Inflammatory macrophage treated with lipopolysaccharide for 1 hour (primary cell): Measurements from ENCODE around the gene ADAMTS1.
"Not testable (repeated sequence)": the region's sequence is repeated elsewhere in the genome, so short reads cannot be mapped to it uniquely, and the experiment has no call there.

Source experiments
- DNase-seq, 2 donors: peaks; one replicate each; pipeline ENCODE4 v3.0.0-alpha.2; 2020 to 2022

Gene ADAMTS1

DNA sequence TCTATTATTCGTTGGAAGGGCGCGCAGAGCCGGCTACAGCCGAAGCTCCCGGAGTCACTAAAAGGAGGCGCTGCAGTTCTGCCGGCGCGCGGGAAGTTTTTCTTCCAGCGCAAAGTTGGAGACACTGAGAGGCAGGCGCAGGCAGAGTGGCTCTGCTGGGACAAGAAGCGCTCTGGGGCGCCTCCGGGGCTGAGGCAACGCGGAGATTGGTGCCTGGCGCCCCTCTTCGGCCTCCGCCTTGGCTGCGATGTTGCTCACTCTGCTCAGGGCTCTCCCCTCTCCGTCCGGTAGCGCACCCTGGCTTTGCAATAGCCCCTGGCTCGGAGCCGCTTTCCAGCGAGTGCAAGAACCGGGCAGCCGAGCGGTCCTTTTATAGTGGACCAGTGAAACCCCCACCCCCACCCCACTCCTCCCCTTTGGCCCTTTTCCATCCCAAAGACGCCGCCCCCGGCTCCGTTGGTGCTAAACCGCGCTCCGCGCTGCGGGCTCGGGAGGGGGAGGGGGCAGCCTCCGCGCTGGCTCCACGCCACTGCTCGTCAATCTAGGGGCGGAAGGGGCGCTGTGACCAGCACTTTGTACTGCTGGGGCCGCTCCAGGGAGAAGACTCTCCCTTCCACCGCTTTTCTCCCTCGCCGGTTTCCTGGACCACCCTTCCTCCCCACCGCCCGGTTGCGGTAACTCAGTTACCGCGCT is at the start of gene ADAMTS1:
ADAMTS1 (minus strand) TSS at position 344 of the 693 bp plus-strand sequence. CDS start 455 bp downstream, outside the sequence.
- peak in 1 of 2 donors; percentile 3 for DNase-seq

DNA sequence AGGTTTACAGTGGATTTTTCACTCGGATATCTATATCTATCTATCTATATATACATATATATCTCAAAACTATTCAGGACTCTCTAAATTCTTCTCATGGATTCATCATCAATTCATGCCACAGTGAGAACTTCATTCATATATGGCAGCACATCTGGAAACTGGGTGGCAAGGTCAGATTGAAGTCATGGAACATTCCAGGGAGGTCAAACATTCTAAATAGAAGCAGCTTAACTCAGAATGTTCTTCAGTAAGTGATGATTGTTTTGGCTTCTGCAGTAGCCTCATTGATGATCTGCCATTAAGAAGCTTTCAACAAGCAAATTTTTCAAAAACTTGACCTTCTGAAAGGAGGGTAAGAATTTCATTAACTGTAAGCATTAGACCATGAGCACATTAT is 46.9 kb upstream of the ADAMTS1 start:
- no peak for DNase-seq

GRCh38 chr21:26888931-26889330 is 43.7 kb upstream of the ADAMTS1 start:
- no peak for DNase-seq

- no peak for DNase-seq
Measured at GRCh38 chr21:26888256-26888655, 43.0 kb upstream of the ADAMTS1 start.

GRCh38 chr21:26887251-26887650 is 42.0 kb upstream of the ADAMTS1 start:
- DNase-seq = no peak

DNA sequence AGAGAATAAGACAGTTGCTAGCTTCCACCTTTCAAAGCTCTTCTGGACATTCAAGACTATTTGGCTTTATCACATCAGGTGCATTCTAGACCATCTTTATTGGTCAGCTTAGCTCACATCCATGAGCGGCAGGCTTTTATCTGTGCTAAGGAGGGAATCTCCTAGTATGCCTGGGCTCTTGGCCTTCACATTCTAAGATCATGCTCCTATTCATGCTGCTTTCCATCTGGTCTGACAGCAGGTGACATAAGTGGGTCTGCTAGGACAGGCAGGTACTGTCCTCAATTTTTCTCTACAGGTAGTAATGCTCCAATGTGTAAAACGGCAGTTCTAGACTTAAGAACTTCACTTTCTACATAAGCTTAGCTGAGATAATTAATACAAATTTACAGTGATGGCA is 39.2 kb upstream of the ADAMTS1 start:
- no peak for DNase-seq

DNA sequence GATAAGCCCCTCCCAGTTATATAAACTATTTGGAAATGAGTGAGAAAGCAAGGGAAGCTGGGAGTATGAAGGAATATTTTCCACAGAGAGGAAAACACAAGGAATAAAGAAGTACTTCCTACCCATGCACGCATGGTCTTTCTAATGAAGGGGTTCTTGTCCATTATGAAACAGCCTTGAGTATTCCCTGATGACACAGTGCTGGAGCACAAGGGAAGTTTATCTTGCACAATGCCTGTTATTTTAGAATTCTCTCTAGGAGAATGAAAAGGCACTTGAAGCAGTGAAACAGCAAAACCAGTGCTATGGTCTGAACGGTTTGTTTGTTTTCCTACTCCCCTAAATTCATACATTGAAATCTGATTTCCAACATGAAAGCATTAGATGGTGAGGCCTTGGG is 38.6 kb upstream of the ADAMTS1 start:
- no peak for DNase-seq

DNA sequence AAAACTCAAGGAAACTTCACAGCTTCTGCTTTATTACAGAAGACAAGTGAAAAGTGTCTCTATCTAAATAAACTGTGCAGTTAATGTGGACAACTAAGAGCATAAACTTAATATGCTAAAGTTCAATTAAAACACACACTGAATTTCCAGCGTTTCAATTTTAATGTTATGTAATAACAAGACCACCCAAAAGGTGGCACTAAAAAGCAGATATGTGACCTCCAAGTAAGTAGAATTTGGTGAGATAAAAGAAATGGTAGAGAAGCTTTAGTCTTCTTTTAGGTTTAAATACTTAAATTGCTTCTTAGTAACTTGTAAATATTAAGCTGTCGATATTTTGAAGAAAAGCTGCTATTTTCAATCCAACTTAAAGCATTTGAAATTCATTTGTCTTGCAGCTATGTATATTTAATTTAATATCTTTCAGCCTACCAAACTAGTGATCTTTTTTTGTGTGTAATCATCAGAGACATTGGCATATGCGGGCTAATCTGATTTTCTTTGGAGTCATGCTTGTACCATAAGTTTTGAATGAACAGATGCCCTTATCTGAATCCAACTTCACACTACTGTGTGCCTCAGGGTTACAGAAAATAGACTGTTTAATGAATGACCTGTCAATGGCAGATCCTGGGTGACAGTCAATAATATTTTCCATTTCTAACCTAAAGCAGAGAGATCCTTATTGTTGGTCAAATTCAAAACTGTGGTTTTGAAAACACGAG is 36.5 kb upstream of the ADAMTS1 start:
- DNase-seq = peak in 1 of 2 donors; percentile 25

DNA sequence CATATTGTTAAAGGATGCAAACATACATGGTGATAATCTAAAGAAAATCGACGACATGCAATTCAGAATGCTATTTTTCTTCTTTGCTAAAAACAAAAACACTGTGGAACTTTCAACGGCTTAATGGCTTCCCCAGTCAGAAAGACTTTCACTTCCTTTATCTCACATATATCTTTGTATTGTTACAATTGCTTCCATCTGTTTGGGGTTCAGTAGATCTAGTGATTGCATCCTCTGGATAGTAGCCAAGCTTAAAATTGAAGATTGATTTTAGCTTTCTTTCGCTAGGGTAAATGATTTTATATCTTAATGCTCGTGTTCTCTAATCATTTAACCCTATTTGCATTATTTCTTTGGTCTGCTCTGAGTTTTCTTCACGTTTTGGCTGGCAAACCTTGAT is 31.8 kb upstream of the ADAMTS1 start:
- DNase-seq = no peak

DNA sequence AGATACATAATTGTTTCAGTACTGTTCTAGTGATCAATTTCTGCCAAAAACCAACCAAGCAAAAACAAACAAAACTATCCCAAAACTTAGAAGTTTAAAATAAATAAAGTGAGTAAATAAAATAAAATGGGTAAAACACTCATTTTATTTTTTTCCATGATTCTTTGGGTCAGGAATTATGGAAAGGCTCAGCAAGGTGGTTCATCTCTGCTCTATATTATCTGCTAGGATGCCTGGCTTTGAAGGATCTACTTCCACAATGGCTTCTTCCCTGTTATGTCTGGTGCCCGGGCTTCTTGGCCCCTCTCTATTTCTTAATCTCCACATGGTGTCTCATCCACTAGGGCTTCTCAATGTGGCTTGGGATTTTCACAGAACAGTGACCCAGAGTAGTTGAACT is 29.1 kb upstream of the ADAMTS1 start:
- no peak for DNase-seq

GRCh38 chr21:26865857-26866256 is 20.6 kb upstream of the ADAMTS1 start:
- DNase-seq = no peak

DNA sequence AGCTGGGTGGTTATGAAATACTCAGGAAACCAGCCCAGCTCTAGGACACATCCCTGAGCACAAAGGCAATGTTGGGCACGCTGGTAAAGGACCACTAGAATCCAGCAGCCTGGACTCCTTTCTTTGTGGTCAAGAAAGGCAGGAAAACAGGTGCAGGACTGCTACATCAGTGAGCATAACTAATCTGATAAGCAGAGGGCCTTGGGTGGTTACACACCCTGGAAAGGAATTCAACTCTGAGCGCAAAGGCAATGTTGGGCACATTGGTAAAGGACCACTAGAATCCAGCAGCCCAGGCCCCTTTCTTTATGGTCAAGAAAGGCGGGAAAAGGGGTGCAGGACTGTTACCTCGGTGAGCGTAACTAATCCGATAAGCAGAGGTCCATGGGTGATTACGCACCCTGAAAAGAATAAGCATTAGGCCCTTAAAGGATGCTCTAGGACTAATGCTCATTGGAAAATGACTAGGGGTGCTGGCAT is 11.7 kb upstream of the ADAMTS1 start:
- DNase-seq = not testable (repeated sequence)

DNA sequence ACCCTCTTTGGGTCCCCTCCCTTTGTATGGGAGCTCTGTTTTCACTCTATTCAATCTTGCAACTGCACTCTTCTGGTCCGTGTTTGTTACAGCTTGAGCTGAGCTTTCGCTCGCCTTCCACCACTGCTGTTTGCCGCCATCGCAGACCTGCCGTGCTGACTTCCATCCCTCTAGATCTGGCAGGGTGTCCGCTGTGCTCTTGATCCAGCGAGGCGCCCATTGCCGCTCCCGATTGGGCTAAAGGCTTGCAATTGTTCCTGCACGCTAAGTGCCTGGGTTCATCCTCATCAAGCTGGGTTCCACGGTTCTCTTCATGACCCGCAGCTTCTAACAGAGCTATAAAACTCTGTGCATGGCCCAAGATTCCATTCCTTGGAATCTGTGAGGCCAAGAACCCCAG is 9.5 kb upstream of the ADAMTS1 start:
- not testable (repeated sequence) for DNase-seq

- no peak for DNase-seq
Measured at GRCh38 chr21:26852423-26852822, 7.2 kb upstream of the ADAMTS1 start.

GRCh38 chr21:26851109-26851944 is 6.1 kb upstream of the ADAMTS1 start:
- DNase-seq = no peak

- peak; percentile 23 to 85 for DNase-seq
Measured at GRCh38 chr21:26850116-26850643, 5.0 kb upstream of the ADAMTS1 start.

GRCh38 chr21:26849428-26850115 is 4.4 kb upstream of the ADAMTS1 start:
- DNase-seq = peak; percentile 39 to 68

GRCh38 chr21:26847921-26848320 is 2.7 kb upstream of the ADAMTS1 start:
- DNase-seq = no peak

GRCh38 chr21:26847002-26847401 is 1.8 kb upstream of the ADAMTS1 start:
- DNase-seq = no peak

DNA sequence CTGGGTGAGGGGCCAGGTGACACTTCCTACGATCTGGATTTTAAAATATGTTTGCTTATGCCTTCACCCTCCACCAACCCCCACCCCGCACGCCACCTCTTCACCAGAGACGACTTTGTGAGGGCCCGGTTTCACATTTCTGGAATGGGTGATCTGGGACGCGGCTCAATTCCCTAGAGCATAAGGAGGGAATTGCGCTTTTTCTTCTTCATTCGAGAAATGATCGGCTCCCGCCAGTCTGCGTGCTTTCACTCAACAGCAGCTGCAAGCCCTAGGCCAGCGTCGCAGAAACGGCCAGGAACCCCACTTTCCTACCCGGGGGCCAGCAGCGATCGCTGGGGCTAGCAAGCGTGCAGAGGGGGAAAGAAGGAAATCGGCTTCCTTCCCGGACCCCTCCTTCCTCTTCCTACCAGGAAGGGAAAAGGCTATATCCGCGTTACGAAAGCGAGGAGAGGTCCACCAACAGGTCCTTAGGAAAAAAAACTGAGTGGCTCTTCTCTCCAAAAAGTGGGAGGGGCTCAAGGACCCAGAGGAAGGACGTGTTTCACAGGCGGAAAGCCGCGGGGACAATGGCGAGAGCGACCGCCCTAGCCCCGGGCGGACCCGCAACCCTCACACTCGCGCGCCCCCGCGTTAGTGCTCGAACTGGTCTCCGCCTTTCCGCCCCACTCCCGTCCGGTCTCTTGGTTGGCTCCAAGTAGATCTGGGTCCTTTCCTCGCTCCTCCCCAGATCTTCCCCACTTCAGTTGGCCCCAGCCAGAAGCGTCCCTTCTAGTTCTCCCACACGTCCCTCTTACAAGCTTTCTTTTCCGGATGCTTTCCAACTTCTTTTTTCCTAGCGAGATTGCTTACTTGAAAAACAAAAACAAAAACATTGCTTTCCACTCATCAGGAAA is 1.1 kb upstream of the ADAMTS1 start:
- DNase-seq = no peak

GRCh38 chr21:26845759-26846035 is 488 bp upstream of the ADAMTS1 start:
- DNase-seq = no peak
